ENCODE data around the gene GP1BB.

DNA sequence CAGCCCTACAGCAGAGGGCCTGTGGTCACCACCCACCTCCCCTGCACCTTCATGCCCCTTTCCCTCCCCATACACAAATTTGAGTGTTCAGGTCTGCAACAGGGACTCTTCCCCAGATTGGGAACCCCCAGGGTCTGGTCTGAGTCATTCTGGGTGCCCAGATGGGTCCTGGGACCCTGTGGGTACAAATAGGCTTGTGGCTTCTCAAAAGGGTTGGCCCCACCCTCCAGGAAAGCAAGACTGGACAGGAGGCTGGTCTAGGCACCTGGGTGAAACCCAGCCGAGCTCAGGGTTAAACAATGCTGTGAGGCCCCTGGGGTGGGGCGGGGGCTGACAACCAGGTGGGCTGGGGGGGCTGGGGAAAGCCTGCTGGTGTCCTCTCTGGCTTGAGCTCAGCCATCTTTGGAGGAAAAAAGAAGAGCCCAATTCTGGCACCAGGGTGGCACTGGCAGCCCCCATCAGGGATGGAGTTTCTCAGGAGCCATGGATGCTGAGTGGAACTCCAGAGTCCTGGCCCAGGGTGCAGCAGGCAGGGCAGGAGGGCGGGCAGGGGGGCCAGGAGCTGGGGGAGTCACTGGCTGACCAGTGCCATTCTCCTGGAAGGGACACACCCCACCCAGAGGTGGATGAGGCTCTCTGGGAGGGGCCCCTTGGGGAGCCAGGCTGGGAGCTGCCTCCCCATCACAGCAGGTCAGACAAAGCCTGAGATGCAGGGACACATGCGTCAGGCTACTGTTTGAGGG is 8.0 kb upstream of the GP1BB start:
- TF ChIP-seq, protein P1, sequence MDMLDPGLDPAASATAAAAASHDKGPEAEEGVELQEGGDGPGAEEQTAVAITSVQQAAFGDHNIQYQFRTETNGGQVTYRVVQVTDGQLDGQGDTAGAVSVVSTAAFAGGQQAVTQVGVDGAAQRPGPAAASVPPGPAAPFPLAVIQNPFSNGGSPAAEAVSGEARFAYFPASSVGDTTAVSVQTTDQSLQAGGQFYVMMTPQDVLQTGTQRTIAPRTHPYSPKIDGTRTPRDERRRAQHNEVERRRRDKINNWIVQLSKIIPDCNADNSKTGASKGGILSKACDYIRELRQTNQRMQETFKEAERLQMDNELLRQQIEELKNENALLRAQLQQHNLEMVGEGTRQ (IDR thresholded peaks at IDR 0.05; ENCODE audit: borderline replicate concordance, low read depth, low read length), result no peak
- TF ChIP-seq MEF2A (IDR thresholded peaks at IDR 0.05; ENCODE audit: borderline replicate concordance, low read depth) (no peak), EZH2phosphoT487 (IDR thresholded peaks at IDR 0.05; ENCODE audit: borderline replicate concordance, low read depth) (no peak), TAF1 (IDR thresholded peaks at IDR 0.05; ENCODE audit: borderline replicate concordance, low read depth, low read length) (no peak), SMC3 (IDR thresholded peaks at IDR 0.05; ENCODE audit: low read depth, low read length) (no peak)
- TF ChIP-seq, protein P2, sequence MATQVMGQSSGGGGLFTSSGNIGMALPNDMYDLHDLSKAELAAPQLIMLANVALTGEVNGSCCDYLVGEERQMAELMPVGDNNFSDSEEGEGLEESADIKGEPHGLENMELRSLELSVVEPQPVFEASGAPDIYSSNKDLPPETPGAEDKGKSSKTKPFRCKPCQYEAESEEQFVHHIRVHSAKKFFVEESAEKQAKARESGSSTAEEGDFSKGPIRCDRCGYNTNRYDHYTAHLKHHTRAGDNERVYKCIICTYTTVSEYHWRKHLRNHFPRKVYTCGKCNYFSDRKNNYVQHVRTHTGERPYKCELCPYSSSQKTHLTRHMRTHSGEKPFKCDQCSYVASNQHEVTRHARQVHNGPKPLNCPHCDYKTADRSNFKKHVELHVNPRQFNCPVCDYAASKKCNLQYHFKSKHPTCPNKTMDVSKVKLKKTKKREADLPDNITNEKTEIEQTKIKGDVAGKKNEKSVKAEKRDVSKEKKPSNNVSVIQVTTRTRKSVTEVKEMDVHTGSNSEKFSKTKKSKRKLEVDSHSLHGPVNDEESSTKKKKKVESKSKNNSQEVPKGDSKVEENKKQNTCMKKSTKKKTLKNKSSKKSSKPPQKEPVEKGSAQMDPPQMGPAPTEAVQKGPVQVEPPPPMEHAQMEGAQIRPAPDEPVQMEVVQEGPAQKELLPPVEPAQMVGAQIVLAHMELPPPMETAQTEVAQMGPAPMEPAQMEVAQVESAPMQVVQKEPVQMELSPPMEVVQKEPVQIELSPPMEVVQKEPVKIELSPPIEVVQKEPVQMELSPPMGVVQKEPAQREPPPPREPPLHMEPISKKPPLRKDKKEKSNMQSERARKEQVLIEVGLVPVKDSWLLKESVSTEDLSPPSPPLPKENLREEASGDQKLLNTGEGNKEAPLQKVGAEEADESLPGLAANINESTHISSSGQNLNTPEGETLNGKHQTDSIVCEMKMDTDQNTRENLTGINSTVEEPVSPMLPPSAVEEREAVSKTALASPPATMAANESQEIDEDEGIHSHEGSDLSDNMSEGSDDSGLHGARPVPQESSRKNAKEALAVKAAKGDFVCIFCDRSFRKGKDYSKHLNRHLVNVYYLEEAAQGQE (IDR thresholded peaks at IDR 0.05; ENCODE audit: low read depth, low read length), result no peak
- TF ChIP-seq, protein P3, sequence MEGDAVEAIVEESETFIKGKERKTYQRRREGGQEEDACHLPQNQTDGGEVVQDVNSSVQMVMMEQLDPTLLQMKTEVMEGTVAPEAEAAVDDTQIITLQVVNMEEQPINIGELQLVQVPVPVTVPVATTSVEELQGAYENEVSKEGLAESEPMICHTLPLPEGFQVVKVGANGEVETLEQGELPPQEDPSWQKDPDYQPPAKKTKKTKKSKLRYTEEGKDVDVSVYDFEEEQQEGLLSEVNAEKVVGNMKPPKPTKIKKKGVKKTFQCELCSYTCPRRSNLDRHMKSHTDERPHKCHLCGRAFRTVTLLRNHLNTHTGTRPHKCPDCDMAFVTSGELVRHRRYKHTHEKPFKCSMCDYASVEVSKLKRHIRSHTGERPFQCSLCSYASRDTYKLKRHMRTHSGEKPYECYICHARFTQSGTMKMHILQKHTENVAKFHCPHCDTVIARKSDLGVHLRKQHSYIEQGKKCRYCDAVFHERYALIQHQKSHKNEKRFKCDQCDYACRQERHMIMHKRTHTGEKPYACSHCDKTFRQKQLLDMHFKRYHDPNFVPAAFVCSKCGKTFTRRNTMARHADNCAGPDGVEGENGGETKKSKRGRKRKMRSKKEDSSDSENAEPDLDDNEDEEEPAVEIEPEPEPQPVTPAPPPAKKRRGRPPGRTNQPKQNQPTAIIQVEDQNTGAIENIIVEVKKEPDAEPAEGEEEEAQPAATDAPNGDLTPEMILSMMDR (IDR thresholded peaks at IDR 0.05), result no peak

All from SK-N-SH (cell line).